IgD-negative memory B cell (primary cell): ENCODE measurements around the gene FAAP20. TPM values are rescaled to one million over a fixed set of nuclear protein-coding genes. Genes with fewer than 3 reads are reported as not detected.

Experiments used
- H3K27ac Mint-ChIP-seq, 3 donors: one replicate each; pipeline ENCODE4 v1.8.0; 2020 to 2022; ENCODE audit warnings: mild to moderate bottlenecking in 3 of 3, mixed read lengths in 3 of 3, moderate library complexity in 1 of 3
- H3K27me3 Mint-ChIP-seq: one replicate; pipeline ENCODE4 v1.8.0; 2021; ENCODE audit warnings: mixed read lengths
- H3K36me3 Mint-ChIP-seq: one replicate; pipeline ENCODE4 v1.8.0; 2020; ENCODE audit warnings: mild to moderate bottlenecking, mixed read lengths
- H3K4me1 Mint-ChIP-seq, 3 donors: one replicate each; pipeline ENCODE4 v1.8.0; 2020 to 2022; ENCODE audit warnings: mixed read lengths in 3 of 3, mild to moderate bottlenecking in 1 of 3
- H3K4me3 Mint-ChIP-seq, 4 donors: one replicate each; pipeline ENCODE4 v1.8.0; 2020 to 2022; ENCODE audit warnings: mild to moderate bottlenecking in 4 of 4, mixed read lengths in 4 of 4, moderate library complexity in 3 of 4
- H3K9me3 Mint-ChIP-seq, 3 donors: one replicate each; pipeline ENCODE4 v1.8.0; 2020 to 2021; ENCODE audit warnings: mixed read lengths in 3 of 3, mild to moderate bottlenecking in 1 of 3
- polyA plus RNA-seq: library from polyadenylated mRNA; unstranded; fragments of 300-500 nt; fragmentation: Illumina TruSeq; gene quantifications from one replicate; pipeline ENCODE4 v1.2.3, GENCODE V29; 2021

The FAAP20 gene
- polyA plus RNA-seq, 1 donor from 2014 or later: 78.2 TPM

GRCh38 chr1:2186901-2187300 is 7.7 kb downstream of the FAAP20 start:
- H3K36me3 Mint-ChIP-seq: peaks cover 3% of the 10 kb centered on the region
- H3K4me3 Mint-ChIP-seq: no peak overlapping the region
- no peaks in the 10 kb centered on the region for H3K27me3 Mint-ChIP-seq
- H3K27ac Mint-ChIP-seq: no peak overlapping the region
- H3K9me3 Mint-ChIP-seq: no peaks in the 10 kb centered on the region
- H3K4me1 Mint-ChIP-seq: peaks cover 5 to 6% (median 6%) of the 10 kb centered on the region in 3 donors

DNA sequence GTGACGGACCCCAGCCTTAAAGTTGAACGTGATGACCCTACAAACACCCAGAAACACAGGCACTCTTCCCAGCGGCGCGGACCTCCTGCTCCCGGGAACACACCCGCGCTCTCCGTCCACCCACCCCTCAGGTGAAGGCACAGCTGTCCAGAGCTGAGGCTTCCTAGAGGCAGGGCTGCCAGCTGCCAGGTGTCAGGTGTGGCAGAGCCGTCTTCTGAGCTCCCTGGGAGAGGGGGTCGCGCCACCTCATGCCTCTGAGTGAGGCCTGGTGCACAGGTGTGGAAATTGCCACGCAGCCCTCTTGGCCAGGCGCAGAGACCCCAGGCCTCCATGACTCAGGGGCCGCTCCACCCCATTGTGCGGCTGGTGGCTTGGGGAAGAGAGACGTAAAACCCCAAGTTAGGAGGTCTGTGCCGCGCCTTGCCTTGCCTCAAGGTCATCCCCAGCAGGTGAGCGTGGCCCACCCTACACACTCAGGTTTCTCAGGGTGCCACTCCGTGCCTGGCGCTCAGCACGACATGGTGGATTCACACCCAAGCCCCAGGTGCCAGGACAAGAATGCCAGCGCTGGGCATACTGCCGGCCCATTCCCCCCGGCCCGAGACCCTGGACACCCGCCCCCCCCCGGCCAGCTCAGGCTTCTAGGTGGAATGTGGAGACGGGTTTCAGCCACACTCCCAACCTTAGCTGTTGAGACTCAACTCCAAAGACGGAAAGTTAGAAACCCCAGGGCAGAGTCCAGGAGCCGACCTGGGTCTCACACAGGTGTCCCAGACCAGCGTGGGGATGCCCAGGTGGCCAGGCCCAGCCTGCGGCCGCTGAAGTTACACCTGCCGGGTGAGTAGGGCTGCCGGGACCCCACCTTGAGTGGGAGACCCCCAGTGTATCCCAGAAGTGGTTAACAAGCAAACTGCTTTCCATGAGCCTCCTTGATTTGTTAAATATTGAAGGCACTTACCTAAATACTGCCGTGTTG is 8.4 kb downstream of the FAAP20 start:
- H3K36me3 Mint-ChIP-seq: peaks cover 3% of the 10 kb centered on the region
- no peaks in the 10 kb centered on the region for H3K27me3 Mint-ChIP-seq
- H3K4me3 Mint-ChIP-seq: no peak overlapping the region
- H3K9me3 Mint-ChIP-seq: no peaks in the 10 kb centered on the region
- H3K4me1 Mint-ChIP-seq: peaks cover 3 to 5% (median 4%) of the 10 kb centered on the region in 3 donors
- no peak overlapping the region for H3K27ac Mint-ChIP-seq

GRCh38 chr1:2184934-2185333 is 9.6 kb downstream of the FAAP20 start:
- Mint-ChIP-seq H3K9me3 (no peaks in the 10 kb centered on the region), H3K36me3 (peaks cover 3% of the 10 kb centered on the region), H3K4me3 (no peak overlapping the region), H3K4me1 (peaks cover 3 to 5% (median 4%) of the 10 kb centered on the region in 3 donors), H3K27me3 (no peaks in the 10 kb centered on the region), H3K27ac (no peak overlapping the region)

GRCh38 chr1:2184531-2184930 is 10.0 kb downstream of the FAAP20 start:
- H3K36me3 Mint-ChIP-seq: peaks cover 3% of the 10 kb centered on the region
- peak overlapping the region in 1 of 3 donors; percentile 59 for H3K27ac Mint-ChIP-seq
- H3K4me3 Mint-ChIP-seq: no peak overlapping the region
- no peaks in the 10 kb centered on the region for H3K27me3 Mint-ChIP-seq
- H3K9me3 Mint-ChIP-seq: no peaks in the 10 kb centered on the region
- H3K4me1 Mint-ChIP-seq: peaks cover 3 to 5% (median 4%) of the 10 kb centered on the region in 3 donors

GRCh38 chr1:2183937-2184334 is 10.6 kb downstream of the FAAP20 start:
- no peaks in the 10 kb centered on the region for H3K27me3 Mint-ChIP-seq
- H3K9me3 Mint-ChIP-seq: no peaks in the 10 kb centered on the region
- no peak overlapping the region for H3K4me3 Mint-ChIP-seq
- no peak overlapping the region for H3K27ac Mint-ChIP-seq
- peaks cover 0 to 2% (median 1%) of the 10 kb centered on the region in 3 donors for H3K4me1 Mint-ChIP-seq
- H3K36me3 Mint-ChIP-seq: peaks cover 3% of the 10 kb centered on the region

- no peaks in the 10 kb centered on the region for H3K27me3 Mint-ChIP-seq
- H3K9me3 Mint-ChIP-seq: no peaks in the 10 kb centered on the region
- H3K4me3 Mint-ChIP-seq: no peak overlapping the region
- H3K4me1 Mint-ChIP-seq: peaks cover 0 to 3% (median 2%) of the 10 kb centered on the region in 3 donors
- no peak overlapping the region for H3K27ac Mint-ChIP-seq
- peaks cover 3% of the 10 kb centered on the region for H3K36me3 Mint-ChIP-seq
These were observed 12.2 kb downstream of the FAAP20 start for GRCh38 chr1:2182376-2182775.

DNA sequence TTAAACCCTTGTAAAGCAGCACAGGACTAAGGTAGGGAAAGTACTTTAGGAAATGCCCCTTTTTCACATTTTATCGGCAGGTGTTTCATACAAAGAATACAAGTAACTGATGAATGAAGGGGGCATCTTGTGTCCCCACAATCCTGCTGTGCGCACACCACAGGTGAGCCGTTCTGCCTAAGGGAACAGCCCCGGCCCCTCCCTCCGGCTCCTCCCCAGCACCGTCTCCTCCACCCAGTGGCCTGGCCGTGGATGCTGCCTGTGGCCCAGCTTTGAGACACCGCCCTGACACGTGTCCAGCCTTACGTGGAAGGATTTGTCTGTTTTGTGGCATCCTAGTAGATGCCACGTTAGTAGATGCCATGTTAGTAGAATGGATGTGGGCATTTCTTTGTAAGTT is 12.8 kb downstream of the FAAP20 start:
- Mint-ChIP-seq H3K9me3 (no peaks in the 10 kb centered on the region), H3K27ac (peak overlapping the region in 1 of 3 donors; percentile 57), H3K4me3 (no peak overlapping the region), H3K4me1 (peaks cover 0 to 3% (median 2%) of the 10 kb centered on the region in 3 donors), H3K27me3 (no peaks in the 10 kb centered on the region), H3K36me3 (peaks cover 3% of the 10 kb centered on the region)

GRCh38 chr1:2181271-2181670 is 13.3 kb downstream of the FAAP20 start:
- H3K36me3 Mint-ChIP-seq: peaks cover 2% of the 10 kb centered on the region
- H3K4me3 Mint-ChIP-seq: peak overlapping the region in 1 of 4 donors; percentile 22
- H3K4me1 Mint-ChIP-seq: peaks cover 0 to 3% (median 2%) of the 10 kb centered on the region in 3 donors
- no peaks in the 10 kb centered on the region for H3K9me3 Mint-ChIP-seq
- no peak overlapping the region for H3K27ac Mint-ChIP-seq
- H3K27me3 Mint-ChIP-seq: no peaks in the 10 kb centered on the region

GRCh38 chr1:2180297-2181245 is 14.0 kb downstream of the FAAP20 start:
- Mint-ChIP-seq H3K9me3 (no peaks in the 10 kb centered on the region), H3K27ac (no peak overlapping the region), H3K4me3 (no peak overlapping the region), H3K4me1 (peaks cover 0 to 3% (median 2%) of the 10 kb centered on the region in 3 donors), H3K27me3 (no peaks in the 10 kb centered on the region), H3K36me3 (peaks cover 5% of the 10 kb centered on the region)

DNA sequence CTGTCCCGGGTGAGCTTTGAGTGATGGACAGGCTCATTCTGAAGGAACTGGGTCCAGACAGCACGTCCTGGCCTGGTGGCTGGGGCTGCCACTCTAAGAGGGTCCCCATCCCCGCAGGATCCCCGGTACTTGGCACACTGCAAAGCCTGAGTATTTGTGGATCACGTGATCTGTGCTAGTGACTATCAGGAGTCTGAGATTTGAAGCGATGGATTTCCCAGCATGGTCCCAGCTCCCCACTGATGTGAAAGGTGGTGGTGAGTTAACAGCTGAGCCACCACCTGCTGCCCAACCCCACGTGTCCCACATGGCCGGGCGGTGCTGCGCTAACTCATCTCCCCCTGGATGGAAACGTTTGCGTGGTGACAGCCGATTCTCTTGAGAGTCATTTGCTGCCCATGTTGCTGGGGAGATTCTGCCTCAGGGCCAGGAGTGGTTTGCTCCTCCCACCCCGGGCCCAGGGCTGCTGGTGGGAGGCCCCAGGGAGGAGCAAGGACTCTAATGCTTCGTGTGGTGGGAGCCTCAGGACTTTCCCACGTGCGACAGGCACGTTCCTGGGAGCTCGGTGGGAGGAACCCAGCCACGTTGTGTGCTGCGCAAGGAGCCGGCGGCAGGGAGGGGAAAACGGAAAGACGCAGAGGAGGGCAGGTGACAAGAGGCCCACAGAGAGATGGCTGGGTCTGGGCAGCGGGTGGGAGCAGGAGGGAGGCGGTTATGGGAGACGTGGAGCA is 15.1 kb downstream of the FAAP20 start:
- no peaks in the 10 kb centered on the region for H3K9me3 Mint-ChIP-seq
- no peak overlapping the region for H3K4me3 Mint-ChIP-seq
- no peak overlapping the region for H3K27ac Mint-ChIP-seq
- peaks cover 5% of the 10 kb centered on the region for H3K36me3 Mint-ChIP-seq
- no peaks in the 10 kb centered on the region for H3K27me3 Mint-ChIP-seq
- peaks cover 0 to 3% (median 0%) of the 10 kb centered on the region in 3 donors for H3K4me1 Mint-ChIP-seq

DNA sequence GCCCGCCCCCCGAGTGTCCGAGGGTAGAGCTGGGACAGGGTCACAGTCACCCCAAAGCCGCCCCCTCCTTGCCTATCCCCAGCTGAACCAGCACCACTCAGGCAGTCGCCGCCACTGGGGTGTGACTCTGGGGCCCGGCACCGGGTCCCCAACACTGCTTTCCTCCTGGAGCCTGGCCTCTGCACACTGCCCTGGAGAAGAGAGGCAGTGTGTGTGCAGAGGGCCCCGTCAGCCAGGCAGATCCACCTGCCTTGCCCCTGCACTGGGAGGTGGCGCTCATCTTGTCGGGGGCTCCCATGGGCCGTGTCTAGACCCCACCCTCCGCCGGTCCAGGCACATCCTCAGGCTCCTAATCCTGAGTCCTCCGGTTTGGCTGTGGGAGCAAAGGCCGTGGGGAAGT is 15.7 kb downstream of the FAAP20 start:
- Mint-ChIP-seq H3K4me1 (peaks cover 0 to 3% (median 0%) of the 10 kb centered on the region in 3 donors), H3K4me3 (no peak overlapping the region), H3K9me3 (no peaks in the 10 kb centered on the region), H3K36me3 (peaks cover 5% of the 10 kb centered on the region), H3K27ac (no peak overlapping the region), H3K27me3 (no peaks in the 10 kb centered on the region)

DNA sequence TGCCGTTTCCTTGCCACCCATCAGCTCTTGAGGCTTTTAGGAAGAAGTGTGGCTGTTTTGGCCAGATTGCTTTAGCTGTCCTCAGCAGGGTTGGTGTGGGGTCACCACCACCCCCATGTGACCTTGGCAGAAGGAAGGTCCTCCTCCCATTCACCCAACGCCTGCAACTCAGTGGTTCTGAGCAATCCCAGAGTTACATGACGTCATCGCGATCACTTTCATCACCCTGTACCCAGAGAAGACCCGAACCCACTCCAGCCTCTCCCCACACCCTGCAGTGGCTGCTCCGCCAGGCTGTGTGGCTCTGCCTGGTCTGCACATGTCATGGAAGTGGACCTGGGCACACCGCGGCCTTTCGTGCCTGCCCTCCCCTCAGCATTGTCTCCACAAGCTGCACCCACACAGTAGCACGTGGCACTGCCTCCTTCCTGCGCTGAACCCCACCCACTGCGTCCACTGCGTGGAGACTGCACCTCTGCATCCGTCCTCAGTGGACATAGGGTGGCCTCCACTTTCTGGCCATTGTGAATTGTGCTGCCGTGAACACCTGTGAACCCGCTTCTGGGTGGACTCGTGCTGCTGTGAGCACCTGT is 16.5 kb downstream of the FAAP20 start:
- Mint-ChIP-seq H3K9me3 (no peaks in the 10 kb centered on the region), H3K27me3 (no peaks in the 10 kb centered on the region), H3K36me3 (peaks cover 5% of the 10 kb centered on the region), H3K4me3 (no peak overlapping the region), H3K4me1 (peaks cover 0 to 3% (median 0%) of the 10 kb centered on the region in 3 donors), H3K27ac (no peak overlapping the region)

DNA sequence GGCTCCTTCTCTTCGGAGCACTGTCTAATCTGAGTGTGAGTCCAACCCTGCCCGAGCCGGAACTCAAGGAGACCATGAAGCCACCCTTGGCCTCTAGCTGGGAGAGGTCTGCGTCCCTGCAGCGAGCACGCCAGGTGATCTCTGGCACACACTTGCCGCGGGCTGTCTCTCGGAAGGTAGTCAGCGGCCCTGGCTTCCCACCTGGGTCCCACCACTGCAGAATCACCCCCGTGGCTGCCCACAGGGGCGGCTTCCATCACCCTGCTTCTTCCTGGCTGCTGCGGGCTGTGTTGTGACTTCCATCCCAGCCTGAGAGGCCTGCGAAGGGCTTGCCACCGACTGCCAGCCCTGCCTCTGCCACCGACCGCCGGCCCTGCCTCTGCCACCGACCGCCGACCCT is 17.0 kb downstream of the FAAP20 start:
- Mint-ChIP-seq H3K9me3 (no peaks in the 10 kb centered on the region), H3K36me3 (peaks cover 3% of the 10 kb centered on the region), H3K4me3 (no peak overlapping the region), H3K27ac (no peak overlapping the region), H3K27me3 (no peaks in the 10 kb centered on the region), H3K4me1 (peaks cover 0 to 3% (median 0%) of the 10 kb centered on the region in 3 donors)

GRCh38 chr1:2176615-2177014 is 18.0 kb downstream of the FAAP20 start:
- Mint-ChIP-seq H3K27ac (no peak overlapping the region), H3K36me3 (peaks cover 3% of the 10 kb centered on the region)

More at GRCh38 chr1:2176615-2177014, 18.0 kb downstream of the FAAP20 start:
- H3K4me3 Mint-ChIP-seq: no peak overlapping the region
- H3K9me3 Mint-ChIP-seq: no peaks in the 10 kb centered on the region
- no peaks in the 10 kb centered on the region for H3K27me3 Mint-ChIP-seq
- H3K4me1 Mint-ChIP-seq: peaks cover 0 to 3% (median 0%) of the 10 kb centered on the region in 3 donors
